Measurements from ENCODE around the gene NDUFV3.

DNA sequence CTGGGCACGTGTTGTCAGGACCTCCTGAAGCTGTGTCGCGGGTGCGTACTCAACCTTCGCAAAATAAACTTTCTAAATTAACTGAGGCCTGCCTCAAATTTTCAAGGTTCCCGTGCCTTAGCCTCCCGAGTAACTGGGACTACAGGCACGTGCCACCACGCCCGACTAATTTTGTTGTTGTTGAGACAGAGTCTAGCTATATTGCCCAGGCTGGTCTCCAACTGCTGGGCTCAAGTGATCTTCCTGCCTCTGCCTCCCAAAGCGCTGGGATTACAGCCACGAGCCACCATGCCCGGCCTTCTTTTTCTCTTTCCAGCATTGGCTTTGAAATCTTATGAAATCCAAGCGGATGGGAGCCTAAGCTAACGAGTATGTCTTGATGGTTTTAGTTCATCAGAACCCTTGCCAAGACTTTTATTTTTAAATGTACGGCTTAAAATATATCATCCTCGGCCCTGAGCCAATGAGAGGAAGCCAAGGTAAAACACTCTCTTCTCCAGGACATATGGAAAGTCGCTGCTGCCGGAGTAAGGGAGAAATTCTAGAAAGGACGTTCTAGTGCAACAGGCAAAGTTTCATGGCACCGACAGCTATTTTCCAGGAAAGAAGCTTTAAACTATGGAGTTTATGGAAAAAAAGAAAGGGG lies 45.0 kb downstream of the NDUFV3 start:
- TF ChIP-seq POLR2A (IDR thresholded peaks at IDR 0.05) (no peak), POLR2AphosphoS5 (IDR thresholded peaks at IDR 0.05) (no peak)
- TF ChIP-seq, protein P1, sequence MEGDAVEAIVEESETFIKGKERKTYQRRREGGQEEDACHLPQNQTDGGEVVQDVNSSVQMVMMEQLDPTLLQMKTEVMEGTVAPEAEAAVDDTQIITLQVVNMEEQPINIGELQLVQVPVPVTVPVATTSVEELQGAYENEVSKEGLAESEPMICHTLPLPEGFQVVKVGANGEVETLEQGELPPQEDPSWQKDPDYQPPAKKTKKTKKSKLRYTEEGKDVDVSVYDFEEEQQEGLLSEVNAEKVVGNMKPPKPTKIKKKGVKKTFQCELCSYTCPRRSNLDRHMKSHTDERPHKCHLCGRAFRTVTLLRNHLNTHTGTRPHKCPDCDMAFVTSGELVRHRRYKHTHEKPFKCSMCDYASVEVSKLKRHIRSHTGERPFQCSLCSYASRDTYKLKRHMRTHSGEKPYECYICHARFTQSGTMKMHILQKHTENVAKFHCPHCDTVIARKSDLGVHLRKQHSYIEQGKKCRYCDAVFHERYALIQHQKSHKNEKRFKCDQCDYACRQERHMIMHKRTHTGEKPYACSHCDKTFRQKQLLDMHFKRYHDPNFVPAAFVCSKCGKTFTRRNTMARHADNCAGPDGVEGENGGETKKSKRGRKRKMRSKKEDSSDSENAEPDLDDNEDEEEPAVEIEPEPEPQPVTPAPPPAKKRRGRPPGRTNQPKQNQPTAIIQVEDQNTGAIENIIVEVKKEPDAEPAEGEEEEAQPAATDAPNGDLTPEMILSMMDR (IDR thresholded peaks at IDR 0.05 in 8 of 11, conservative IDR thresholded peaks at IDR 0.05 in 3 of 11): no peak

Data from spleen (tissue), 7 donors.